GM19452 (cell line): Measurements from ENCODE around the gene COG5.

ENCODE experiments used
- ATAC-seq: cut with Tn5 transposase; IDR thresholded peaks from one replicate; pipeline ENCODE4 v1.9.1; 2021; ENCODE audit not compliant: unreplicated experiment

COG5 gene

GRCh38 chr7:107201795-107202450 lies 361.8 kb downstream of the COG5 start:
- ATAC-seq, result no peak

GRCh38 chr7:107196834-107197610 lies 366.7 kb downstream of the COG5 start:
- ATAC-seq, result no peak

- no peak for ATAC-seq
Measured at GRCh38 chr7:107194052-107194451, 369.7 kb downstream of the COG5 start.

DNA sequence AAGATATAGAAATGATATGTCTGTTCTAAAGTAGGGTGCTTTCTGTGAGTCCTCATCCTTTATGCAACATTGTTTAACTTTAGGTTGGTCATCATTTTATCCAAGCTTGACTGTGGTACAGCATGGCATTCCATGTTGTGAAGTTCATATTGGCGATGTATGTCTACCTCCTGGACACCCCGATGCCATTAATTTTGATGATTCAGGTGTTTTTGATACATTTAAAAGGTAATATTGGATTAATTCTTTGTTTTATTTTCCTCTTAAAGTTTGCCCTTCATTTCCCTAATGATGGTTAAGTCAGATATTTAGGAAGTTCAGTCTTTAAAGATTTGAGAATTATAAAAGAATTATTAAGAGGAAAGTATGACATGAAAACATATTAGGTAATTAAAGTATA lies 373.6 kb downstream of the COG5 start:
- no peak for ATAC-seq

DNA sequence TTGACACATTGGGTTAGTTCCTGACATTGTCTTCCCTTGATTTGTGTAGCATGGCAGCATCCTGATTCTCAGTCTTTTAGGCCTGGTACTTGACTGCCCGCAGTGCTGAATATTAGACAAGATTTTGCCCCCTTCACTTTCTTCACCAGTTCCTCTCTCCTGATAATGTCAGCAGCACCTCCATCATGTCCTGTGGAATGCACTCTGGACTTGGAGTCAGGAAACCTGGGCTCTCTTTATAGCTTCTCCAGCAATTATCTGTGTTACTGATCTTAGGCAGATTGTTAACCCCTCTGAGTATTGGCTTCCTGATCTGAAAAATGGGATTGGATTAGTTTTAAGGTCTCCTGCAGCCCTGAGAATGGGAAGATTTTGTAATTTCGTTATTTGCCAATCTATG lies 375.9 kb downstream of the COG5 start:
- ATAC-seq, result no peak

DNA sequence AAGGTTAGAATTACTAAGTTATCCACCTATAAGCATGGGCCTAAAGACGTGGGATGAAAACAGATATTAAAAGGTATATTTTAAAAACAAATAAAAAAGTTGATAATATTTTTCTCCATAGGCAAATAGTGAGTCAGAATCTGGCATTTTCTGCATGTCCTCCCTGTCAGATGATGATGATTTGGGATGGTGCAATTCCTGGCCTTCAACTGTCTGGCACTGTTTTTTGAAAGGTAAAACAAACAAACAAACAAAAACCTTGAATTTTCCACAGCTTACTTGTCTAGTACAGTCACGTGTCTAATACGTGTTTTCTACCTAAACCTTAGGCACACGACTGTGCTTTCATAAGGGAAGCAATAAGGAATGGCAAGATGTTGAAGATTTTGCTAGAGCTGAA lies 377.5 kb downstream of the COG5 start:
- ATAC-seq, result no peak

GRCh38 chr7:107185716-107186115 lies 378.0 kb downstream of the COG5 start:
- no peak for ATAC-seq

DNA sequence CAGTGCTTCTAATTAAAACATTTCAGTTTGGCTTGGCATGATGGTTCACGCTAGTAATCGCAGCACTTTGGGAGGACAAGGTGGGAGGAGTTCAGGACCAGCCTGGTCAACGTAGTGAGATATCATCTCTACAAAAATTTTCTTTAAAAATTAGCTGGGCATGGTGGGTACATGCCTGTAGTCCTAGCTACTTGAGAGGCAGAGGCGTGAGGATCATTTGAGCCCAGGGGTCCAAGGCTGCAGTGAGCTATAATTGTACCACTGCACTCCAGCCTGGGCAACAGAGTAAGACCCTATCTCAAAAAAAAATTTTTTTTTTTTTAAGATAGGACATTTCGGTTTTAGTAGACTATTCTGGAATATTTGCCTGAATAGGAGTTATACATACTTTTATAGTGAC lies 382.5 kb downstream of the COG5 start:
- ATAC-seq, result no peak

DNA sequence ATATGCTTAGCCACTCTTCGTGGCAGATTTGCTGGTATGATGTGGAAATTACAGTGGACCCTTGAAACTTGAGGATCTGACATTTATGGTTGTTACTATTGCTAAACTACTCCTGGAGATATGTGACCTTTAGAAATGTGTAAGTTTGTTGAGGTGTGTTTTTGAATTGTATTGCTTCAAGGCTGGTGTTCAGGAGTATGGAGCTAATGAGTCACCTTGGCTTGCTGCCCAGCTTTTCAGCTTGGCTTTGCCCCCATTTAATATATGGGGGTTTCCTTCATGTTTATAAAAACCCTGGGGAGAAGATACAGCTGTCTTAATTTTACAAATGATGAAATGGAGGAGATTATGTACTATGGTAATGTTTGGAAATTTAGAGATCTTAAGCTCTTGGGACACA lies 383.3 kb downstream of the COG5 start:
- ATAC-seq, result no peak

GRCh38 chr7:107179326-107180164 lies 384.2 kb downstream of the COG5 start:
- no peak for ATAC-seq

- ATAC-seq, result peak; percentile 40
Measured at GRCh38 chr7:107173691-107174406, 389.9 kb downstream of the COG5 start.

- no peak for ATAC-seq
Measured at GRCh38 chr7:107173191-107173590, 390.5 kb downstream of the COG5 start.

DNA sequence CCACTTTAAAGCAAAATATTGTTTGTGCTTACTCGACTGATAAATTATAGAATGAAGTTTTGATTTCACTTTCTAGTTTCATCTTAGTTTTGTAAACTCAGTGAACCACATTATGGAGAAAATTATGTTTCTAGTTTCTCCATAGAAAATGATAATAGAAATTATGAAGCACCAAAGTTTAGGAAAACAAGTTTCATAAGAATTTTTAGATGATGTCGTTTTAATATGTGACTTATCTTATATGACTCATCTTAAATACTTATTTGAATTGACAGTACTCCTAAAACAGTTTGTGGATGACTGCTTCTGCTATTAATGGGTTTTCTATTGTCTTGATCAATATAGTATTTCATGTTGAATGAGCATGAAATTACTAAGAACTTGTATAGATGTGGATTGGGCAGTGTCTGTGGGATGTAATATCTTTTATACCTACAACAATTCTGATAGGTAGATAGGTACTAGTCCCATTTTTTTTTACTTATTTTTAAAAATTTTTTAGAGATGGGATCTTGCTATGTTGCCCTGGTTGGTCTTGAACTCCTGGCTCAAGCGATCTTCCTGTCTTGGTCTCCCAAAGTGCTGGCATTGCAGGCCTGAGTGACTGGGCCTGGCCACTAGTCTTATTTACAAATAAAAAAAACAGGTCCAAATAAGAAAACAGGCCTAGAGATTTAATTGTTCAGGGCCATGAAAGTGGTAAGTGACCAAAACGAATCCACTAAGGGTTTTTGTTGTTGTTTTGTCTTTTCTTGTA lies 391.3 kb downstream of the COG5 start:
- ATAC-seq, result no peak

- ATAC-seq, result no peak
Measured at GRCh38 chr7:107171496-107171895, 392.2 kb downstream of the COG5 start.

GRCh38 chr7:107170051-107170915 lies 393.4 kb downstream of the COG5 start:
- no peak for ATAC-seq

DNA sequence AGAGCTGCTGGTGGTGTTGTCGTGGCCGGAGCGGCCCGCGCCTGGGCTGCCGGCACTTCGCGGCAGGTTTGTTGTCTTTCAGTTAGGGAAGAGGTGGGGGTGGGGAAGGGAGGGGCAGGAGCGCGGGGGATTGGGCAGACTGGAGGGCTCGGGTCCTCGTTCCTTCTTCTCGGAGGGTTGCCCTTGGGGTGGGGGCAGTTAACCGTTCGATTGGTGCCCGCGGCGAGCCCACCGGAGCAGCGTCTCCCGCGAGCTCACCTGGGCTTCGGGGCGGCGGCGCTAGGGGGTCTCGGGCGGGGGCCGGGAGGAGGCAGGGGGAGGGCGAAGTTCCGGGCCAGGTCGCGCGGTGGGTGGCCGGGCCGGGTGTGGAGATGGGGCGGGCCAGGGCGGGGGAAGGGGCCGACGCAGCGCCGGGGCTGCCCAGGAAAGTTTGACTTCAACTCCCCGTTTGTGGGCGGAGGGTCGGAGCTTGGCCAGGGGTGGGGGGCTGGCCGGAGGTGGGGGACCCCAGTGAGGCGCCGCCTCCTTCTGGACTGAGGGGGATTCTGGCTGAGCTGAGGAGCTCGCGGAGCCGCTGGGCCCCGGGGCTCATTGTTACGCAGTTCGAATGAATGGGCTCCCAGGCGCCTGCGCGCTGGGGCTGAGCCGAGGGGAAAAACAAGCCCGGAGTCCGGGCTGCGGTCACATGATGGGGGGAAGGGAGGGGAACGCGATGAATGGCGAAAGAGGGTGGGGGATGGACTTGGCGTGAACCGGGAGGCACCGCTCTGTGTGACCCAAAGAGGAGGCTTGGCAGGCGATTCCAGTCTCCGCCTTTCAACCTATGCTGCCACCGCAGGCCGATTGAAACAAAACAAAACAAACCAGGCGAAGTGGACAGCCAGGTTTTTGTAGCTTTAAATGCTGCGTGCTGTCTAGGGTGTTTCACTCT lies 394.3 kb downstream of the COG5 start:
- ATAC-seq, result peak; percentile 22

DNA sequence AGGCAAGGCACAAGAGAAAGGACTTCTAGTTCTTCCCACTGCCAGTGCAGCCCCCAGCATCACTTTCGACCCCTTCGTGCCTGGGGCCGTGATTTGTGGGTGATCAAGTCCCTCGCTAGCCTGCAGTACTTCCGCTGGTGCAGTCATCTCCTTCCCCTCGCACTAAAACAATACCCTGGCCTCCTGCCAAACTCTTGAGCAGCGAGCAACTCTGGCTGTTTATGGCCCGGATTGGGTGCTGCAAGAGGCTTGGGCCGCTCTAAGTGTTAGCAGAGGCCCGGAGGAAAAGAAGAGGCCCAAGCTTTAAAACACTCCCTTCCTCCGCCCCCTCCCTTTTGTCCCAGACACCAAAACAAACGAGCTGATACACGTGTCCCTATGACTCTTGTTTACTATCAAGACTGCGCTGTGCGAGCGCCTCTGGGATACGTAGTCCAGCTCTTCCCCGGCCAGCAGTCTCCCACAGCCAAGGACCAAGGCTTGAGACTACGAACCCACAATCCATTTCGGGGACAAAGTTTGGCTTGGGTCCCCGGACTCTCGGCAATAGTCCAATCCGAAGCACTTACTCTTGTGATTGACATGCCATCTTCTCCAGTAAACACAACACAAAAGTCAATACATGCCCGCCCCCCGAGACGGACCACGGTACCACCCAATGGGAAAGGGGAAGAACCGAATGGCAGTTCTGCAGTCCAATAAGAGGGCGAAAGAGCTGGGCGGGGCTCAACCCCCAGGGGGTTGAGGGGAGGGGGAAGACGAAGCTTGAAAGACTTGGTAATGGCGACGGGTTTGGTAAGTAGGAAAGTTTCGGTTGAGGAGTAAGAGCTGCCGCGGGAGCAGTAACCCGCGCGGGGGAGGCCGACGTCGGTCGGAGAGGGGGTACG lies 395.2 kb downstream of the COG5 start, which contains the start of gene HBP1:
Gene HBP1 (plus strand): TSS at position 771 of the 887 bp plus-strand sequence. CDS start 10,891 bp downstream, outside the sequence.
- ATAC-seq, result peak; percentile 87
